Measurements from ENCODE around the gene RWDD4.
"Not testable (repeated sequence)": the region's sequence is repeated elsewhere in the genome, so short reads cannot be mapped to it uniquely, and the experiment has no call there.

The RWDD4 gene

GRCh38 chr4:183635321-183635720 lies 23.7 kb downstream of the RWDD4 start:
- no peak overlapping the region for H3K4me3 ChIP-seq (ENCODE audit: low read depth, low read length)
- TF ChIP-seq CTCF (IDR thresholded peaks at IDR 0.05; ENCODE audit: insufficient read depth, low read length, missing control alignments), result no peak
- CTCF ChIA-PET, result interaction anchor here (1.3 kb wide), 1 partner anchor 22 kb away, joined by 3 read pairs; no protein-coding TSS in a partner anchor
- POLR2A ChIA-PET, result no interaction called here
- DNase-seq (ENCODE audit: low read depth, low spot score), result no peak

GRCh38 chr4:183633476-183634400 lies 25.2 kb downstream of the RWDD4 start:
- no peak for DNase-seq (ENCODE audit: low read depth, low spot score)
- no peak for TF ChIP-seq CTCF (IDR thresholded peaks at IDR 0.05; ENCODE audit: insufficient read depth, low read length, missing control alignments)
- POLR2A ChIA-PET, result no interaction called here

GRCh38 chr4:183632689-183633088 lies 26.3 kb downstream of the RWDD4 start:
- TF ChIP-seq CTCF (IDR thresholded peaks at IDR 0.05; ENCODE audit: insufficient read depth, low read length, missing control alignments), result no peak
- ChIA-PET POLR2A (no interaction called here), CTCF (no interaction called here)
- no peak overlapping the region for H3K4me3 ChIP-seq (ENCODE audit: low read depth, low read length)
- no peak for DNase-seq (ENCODE audit: low read depth, low spot score)

More at GRCh38 chr4:183633476-183634400, 25.2 kb downstream of the RWDD4 start:
- H3K4me3 ChIP-seq (ENCODE audit: low read depth, low read length), result no peak overlapping the region
- CTCF ChIA-PET, result interaction anchor here (1.3 kb wide), 1 partner anchor 20 kb away, joined by 3 read pairs; no protein-coding TSS in a partner anchor

- H3K4me3 ChIP-seq (ENCODE audit: low read depth, low read length), result no peak overlapping the region
- no peak for DNase-seq (ENCODE audit: low read depth, low spot score)
- TF ChIP-seq CTCF (IDR thresholded peaks at IDR 0.05; ENCODE audit: insufficient read depth, low read length, missing control alignments), result no peak
- ChIA-PET CTCF (no interaction called here), POLR2A (no interaction called here)
Observed at GRCh38 chr4:183631577-183632198, 27.3 kb downstream of the RWDD4 start.

- H3K4me3 ChIP-seq (ENCODE audit: low read depth, low read length), result no peak overlapping the region
- TF ChIP-seq CTCF (IDR thresholded peaks at IDR 0.05; ENCODE audit: insufficient read depth, low read length, missing control alignments), result no peak
- POLR2A ChIA-PET, result no interaction called here
- CTCF ChIA-PET, result no interaction called here
- DNase-seq (ENCODE audit: low read depth, low spot score), result no peak
Observed at GRCh38 chr4:183627979-183628588, 30.9 kb downstream of the RWDD4 start.

GRCh38 chr4:183627286-183627685 lies 31.7 kb downstream of the RWDD4 start:
- CTCF ChIA-PET, result interaction anchor here (0.7 kb wide), 1 partner anchor 9 kb away, joined by 3 read pairs; no protein-coding TSS in a partner anchor
- H3K4me3 ChIP-seq (ENCODE audit: low read depth, low read length); POLR2A ChIA-PET; DNase-seq (ENCODE audit: low read depth, low spot score): not testable (repeated sequence)

Data from AG04449 (cell line).